Measurements from ENCODE around the gene JUNB.

The JUNB gene

GRCh38 chr19:12791345-12792050 is at the start of gene JUNB:
Gene JUNB, plus strand, starts transcription at chr19:12791486. Its CDS starts 286 bp downstream, at chr19:12791772.
- peak; percentile 96 for DNase-seq

- DNase-seq, result no peak
Observed at GRCh38 chr19:12745166-12745897, 46.0 kb upstream of the JUNB start.

GRCh38 chr19:12748489-12748888 is 42.8 kb upstream of the JUNB start:
- no peak for DNase-seq

- no peak for DNase-seq
Observed at GRCh38 chr19:12749938-12750521, 41.3 kb upstream of the JUNB start.

GRCh38 chr19:12750851-12751250 is 40.4 kb upstream of the JUNB start:
- no peak for DNase-seq

- DNase-seq, result no peak
Observed at GRCh38 chr19:12751635-12752034, 39.7 kb upstream of the JUNB start, which contains the start of gene BEST2. Gene BEST2, plus strand, starts transcription at chr19:12751791. Its CDS starts 802 bp downstream, at chr19:12752593.

- no peak for DNase-seq
Observed at GRCh38 chr19:12752056-12752781, 39.1 kb upstream of the JUNB start.

GRCh38 chr19:12754465-12755196 is 36.7 kb upstream of the JUNB start:
- DNase-seq, result no peak

- no peak for DNase-seq
Observed at GRCh38 chr19:12756150-12756883, 35.0 kb upstream of the JUNB start.

GRCh38 chr19:12757544-12758274 is 33.6 kb upstream of the JUNB start:
- DNase-seq, result peak; percentile 48

GRCh38 chr19:12759686-12760085 is 31.6 kb upstream of the JUNB start:
- DNase-seq, result no peak

GRCh38 chr19:12763100-12763499 is 28.2 kb upstream of the JUNB start:
- no peak for DNase-seq

GRCh38 chr19:12764698-12765097 is 26.6 kb upstream of the JUNB start:
- no peak for DNase-seq

GRCh38 chr19:12766051-12766521 is 25.2 kb upstream of the JUNB start:
- DNase-seq, result peak; percentile 27

- DNase-seq, result no peak
Observed at GRCh38 chr19:12767150-12767549, 24.1 kb upstream of the JUNB start.

- DNase-seq, result no peak
Observed at GRCh38 chr19:12767666-12768065, 23.6 kb upstream of the JUNB start.

GRCh38 chr19:12769689-12770088 is 21.6 kb upstream of the JUNB start:
- DNase-seq, result no peak

GRCh38 chr19:12770922-12771321 is 20.4 kb upstream of the JUNB start:
- DNase-seq, result no peak

GRCh38 chr19:12772323-12772722 is 19.0 kb upstream of the JUNB start:
- DNase-seq, result no peak

- DNase-seq, result no peak
Observed at GRCh38 chr19:12773571-12773970, 17.7 kb upstream of the JUNB start.

Measured in GOT3 (cell line).